IPS-11a (cell line): Measurements from ENCODE around the gene SDC4.
"Not testable (repeated sequence)": the region's sequence is repeated elsewhere in the genome, so short reads cannot be mapped to it uniquely, and the experiment has no call there.

Experiments
- H3K4me3 ChIP-seq: one replicate; pipeline ENCODE4 v1.5.1; 2013; ENCODE audit warnings: low read depth, low read length, control low read depth

Gene SDC4

GRCh38 chr20:45365444-45365970 is 17.3 kb upstream of the SDC4 start:
- H3K4me3 ChIP-seq = no peak overlapping the region

GRCh38 chr20:45363611-45364492 is 15.6 kb upstream of the SDC4 start:
- H3K4me3 ChIP-seq = peak overlapping the region; percentile 88

DNA sequence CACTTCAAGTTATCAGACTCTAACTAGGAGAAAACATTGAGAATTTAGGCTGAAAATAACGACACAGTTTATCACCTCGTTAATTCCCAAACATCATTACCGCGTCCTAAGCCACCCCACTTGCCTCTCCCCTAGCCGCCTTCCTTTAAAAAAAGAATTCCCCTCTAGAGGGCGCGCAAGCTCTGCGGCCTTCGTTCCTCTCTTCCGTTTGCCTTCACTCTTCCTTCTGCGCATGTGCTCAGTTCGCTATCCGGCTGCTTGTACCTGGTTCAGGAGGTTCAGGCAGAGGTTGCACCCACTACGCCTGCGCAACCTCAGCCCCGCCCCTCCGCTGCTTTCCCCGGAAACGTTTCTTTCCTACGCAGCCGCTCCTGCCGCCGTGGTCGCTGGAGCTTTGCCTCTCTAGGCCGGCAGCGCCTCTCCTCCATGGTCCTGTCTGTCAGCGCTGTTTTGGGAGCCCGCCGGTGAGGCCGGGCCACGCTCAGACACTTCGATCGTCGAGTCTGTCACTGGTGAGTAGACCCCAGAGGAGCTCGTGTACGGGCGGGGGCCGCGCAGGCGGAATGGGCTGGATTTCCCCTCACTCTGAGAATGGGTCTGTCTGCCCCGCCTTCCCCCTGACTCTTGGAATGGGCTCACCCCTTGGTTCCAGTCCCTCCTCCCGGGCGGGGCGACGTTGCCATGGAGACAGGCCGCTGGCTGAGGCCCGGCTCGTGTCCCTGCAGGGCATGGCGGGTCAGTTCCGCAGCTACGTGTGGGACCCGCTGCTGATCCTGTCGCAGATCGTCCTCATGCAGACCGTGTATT is 14.8 kb upstream of the SDC4 start, which contains the start of gene SYS1:
SYS1 (plus strand) TSS at position 353 of the 807 bp plus-strand sequence; CDS start at position 729, 376 bp downstream.
- peak within 1 kb of the TSS; percentile 88 for H3K4me3 ChIP-seq

DNA sequence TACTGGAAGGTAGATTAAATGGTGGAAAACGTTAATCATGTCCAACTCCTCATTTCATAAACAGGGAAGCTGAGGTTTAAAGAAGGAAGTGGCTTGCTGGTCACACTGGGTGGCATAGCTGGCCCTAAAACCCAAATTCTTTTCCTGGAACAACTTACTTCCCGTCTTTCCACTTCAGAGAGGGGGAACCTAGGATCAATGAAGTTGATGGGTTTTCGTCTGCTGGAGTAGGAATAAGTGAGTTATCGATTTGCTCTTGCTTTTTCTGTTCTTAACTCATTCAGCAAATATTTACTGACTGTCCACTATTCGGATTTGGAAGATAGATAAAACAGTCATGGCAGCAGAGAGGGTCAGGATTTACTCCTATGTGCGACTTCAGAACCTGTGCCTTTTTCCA is 13.6 kb upstream of the SDC4 start:
- no peak overlapping the region for H3K4me3 ChIP-seq

- no peak overlapping the region for H3K4me3 ChIP-seq
Observed at GRCh38 chr20:45359406-45360148, 11.4 kb upstream of the SDC4 start.

DNA sequence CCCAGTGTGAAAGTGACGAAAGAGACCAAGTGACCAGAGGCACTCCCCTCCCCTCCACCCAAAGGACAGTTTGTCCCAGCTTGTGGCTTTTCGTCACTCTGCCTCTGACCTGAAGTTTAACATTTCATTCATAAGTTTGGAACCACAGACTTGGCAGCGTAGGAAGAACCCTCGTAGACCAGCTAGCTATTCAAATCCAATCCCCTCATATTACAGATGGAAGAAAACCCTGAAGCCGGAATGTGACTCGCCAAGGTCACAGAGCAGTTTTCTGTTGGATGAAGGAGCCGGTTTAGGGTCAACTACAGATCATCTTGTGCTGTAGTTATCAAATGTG is 10.8 kb upstream of the SDC4 start:
- H3K4me3 ChIP-seq = no peak overlapping the region

DNA sequence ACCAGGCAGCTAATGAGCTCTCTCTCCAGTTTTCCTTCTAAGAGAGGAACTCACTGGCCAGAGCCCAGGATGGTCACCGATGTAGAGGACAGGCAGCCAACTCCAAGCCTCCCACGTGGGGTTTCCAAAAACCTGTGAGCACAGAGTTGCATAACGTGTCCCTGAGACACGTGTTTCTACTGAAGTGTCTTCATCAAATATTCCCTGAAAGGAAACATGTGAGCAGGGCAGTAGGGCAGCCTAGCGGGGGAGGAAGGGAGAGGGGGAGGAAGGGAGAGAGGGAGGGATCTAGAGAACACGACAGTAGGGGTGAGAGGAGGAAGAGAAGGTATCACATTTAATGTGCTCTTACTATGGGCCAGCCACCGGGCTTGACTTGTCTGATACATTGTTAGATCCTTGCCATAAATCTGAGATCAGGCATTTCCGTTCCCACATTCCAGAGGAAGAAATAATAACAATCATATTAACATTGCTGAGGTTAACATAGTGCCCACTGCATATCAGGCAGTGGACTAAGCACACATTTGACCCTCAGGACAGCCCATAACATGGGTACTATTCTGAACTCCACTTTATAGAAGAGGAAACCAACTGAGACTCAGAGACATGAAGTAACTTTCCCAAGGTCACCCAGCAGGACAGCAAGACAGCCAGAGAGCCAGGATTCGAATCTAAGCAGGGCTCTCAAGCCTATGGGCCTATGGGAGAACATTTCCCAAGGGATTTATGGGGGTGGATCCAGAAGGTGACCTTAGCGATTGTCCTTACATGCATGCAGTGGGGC is 10.3 kb upstream of the SDC4 start:
- no peak overlapping the region for H3K4me3 ChIP-seq

DNA sequence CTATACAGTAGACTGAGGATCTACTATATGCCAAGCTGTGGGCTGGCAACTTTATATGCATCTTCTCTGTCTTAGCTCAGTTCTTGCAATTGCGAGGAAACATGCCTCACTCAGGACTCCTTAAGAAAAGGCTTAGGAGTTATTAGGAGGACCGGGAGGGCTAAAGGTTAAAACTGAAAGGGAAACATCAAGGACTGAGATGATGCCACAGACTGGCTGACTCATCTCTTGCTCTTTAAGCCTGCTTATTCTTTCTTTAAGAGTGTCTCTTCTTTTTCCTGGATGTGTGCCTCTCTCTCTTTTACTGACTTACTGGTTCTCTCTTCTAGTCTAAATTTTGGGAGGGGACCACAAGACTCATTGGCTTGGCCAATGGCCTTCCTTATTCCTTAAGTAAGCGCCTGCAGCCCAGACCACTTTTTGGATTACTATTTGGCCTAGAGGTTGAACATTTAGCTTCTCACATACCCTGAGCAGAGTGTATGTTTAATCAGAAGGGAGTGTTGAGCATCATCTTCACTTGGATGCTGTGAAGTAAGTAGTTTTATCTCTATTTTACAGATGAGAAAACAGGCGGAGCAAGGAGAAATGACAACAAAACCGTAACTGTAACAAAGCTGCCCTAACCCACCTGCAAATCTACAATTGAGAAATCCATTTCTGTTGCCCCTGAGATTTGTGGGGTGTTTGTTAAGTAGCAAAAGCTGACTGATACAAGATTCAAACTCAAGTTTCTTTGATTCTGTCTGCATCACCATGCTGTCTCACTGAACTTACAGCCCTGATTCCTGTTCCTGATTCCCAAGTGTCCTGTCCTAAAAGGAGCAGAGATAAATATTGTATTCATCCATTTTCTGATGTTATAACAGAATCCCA is 7.2 kb upstream of the SDC4 start:
- H3K4me3 ChIP-seq = no peak overlapping the region

- no peak overlapping the region for H3K4me3 ChIP-seq
Observed at GRCh38 chr20:45354423-45355208, 6.4 kb upstream of the SDC4 start.

DNA sequence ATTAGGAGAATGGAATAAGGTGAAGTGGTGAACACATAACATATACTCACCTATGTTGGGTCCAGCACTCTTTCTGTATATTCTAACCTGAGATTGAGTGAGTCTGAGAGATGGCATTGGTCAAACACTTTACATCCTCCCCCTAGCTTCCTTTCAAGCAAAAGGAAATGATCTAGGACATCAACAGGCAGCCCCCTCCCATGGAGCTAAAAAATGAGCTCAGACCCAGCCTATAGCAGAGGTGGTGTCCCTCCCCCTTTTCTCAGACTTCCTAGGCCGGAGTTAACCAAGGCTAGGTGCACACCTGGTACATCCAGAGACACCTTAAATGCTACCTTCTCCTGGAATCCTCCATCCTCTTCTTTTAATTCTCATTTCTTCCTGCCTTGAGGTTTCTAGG is 5.5 kb upstream of the SDC4 start:
- no peak overlapping the region for H3K4me3 ChIP-seq

DNA sequence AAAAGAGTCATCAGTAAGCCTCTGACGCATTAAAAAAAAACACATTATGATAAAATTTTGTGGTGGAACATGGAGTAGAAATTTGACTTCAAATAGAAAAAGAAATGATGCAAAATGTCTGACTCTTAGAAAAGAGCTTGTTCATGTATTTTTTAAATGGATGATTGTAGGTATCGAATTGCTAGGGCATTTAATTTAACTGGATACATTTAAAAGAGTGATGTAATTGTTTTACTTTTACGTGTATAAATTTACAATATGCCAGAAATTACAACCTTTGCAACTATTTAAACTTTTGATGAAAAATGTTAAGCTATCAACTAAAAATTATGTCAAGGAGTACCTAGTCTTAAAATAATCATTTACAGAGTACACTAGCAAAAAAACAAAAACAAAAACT is 4.5 kb upstream of the SDC4 start:
- H3K4me3 ChIP-seq = no peak overlapping the region

DNA sequence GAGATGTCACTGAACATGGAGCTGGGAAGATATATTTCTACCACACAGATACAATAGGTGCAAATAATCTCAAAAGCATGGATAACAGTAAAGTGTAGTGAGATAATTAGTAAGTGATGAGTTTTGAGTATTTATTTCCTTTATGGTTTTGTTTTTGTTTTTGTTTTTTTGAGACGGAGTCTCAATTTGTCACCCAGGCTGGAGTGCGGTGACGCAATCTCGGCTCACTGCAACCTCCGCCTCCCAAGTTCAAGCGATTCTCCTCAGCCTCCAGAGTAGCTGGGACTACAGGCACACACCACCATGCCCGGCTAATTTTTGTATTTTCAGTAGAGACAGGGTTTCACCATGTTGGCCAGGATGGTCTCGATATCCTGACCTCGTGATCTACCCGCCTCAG is 2.6 kb upstream of the SDC4 start:
- not testable (repeated sequence) for H3K4me3 ChIP-seq

- no peak overlapping the region for H3K4me3 ChIP-seq
Observed at GRCh38 chr20:45350217-45350616, 2.0 kb upstream of the SDC4 start.

DNA sequence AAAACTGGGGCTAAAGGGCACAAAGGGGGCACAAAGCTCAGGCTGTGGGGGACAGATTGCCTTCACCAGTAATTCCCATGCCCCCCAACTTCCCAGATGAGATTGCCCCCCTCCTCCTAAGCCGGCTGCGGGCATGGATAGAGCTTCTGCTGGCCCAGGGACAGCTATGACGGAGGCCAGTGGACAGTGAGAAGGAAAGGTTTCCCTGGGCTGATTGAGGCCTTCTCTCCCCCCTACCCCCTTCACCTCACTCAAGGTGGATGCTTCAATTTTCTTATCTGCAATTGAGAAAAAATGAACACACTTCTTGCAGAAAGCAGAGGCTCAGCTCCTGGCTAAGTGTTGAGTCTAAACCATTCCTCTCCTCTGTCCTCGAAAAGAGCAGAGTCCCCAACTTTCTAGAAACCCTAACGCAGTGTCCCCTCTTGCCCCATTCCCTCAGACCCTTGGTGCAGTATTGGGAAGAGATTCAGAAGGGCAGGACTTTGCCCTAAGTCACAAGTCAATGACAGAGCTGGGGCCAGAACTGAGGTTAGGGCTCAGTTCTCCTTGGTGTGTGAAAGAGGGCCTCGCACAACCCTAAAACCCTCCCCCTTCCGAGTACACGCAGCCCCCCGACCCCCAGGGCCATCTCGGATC is 808 bp downstream of the SDC4 start:
- peak overlapping the region; percentile 80 for H3K4me3 ChIP-seq

DNA sequence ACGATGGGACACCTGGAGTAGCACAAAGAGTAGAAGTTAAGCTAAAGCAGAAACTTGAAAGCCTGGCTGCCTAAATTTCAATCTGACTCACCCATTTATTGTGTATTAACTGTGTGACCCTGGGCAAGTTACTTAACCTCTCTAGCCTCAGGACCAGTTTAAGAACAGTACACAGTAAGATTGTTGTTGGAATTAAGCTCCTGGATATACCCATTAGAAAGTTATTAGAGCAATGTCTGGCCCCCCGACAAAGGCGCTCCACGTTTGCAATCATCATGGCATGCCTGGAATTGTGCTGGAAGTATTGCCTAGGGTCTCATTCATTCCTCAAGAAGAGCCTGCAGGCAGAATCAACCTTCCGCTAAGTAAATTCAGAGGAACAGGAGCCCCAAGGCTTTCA is 1.4 kb downstream of the SDC4 start:
- peak overlapping the region; percentile 80 for H3K4me3 ChIP-seq

DNA sequence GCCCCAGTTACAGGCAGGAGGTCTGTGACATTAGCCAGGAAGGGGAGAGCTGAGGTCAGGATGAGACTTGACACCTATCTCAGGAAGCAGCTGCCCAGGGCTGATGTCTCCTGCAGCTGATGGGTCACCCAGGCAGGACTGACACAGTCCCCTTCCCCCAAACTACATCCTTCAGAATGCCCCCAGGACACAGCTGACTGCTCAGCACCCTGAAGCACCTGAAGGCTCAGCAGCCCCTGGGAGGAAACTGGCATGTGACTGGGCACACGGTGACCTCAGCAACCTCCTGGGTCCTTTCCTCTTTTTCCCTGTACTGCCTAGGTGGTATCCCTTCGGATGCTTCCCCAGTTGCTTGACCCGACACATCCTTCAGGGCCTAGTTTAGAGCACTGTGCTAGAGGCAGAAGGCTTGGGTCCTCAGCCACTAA is 1.9 kb downstream of the SDC4 start:
- no peak overlapping the region for H3K4me3 ChIP-seq

- H3K4me3 ChIP-seq = no peak overlapping the region
Observed at GRCh38 chr20:45345104-45345936, 2.9 kb downstream of the SDC4 start.
